IgD-negative memory B cell (primary cell): Measurements from ENCODE around the gene MINDY4. TPM values are rescaled to one million over a fixed set of nuclear protein-coding genes. Genes with fewer than 3 reads are reported as not detected.
"Not testable (repeated sequence)": the region's sequence is repeated elsewhere in the genome, so short reads cannot be mapped to it uniquely, and the experiment has no call there.

Experiments
- H3K27ac Mint-ChIP-seq, 3 donors: one replicate each; pipeline ENCODE4 v1.8.0; 2020 to 2022; ENCODE audit warnings: mild to moderate bottlenecking in 3 of 3, mixed read lengths in 3 of 3, moderate library complexity in 1 of 3
- H3K27me3 Mint-ChIP-seq: one replicate; pipeline ENCODE4 v1.8.0; 2021; ENCODE audit warnings: mixed read lengths
- H3K36me3 Mint-ChIP-seq: one replicate; pipeline ENCODE4 v1.8.0; 2020; ENCODE audit warnings: mild to moderate bottlenecking, mixed read lengths
- H3K4me1 Mint-ChIP-seq, 3 donors: one replicate each; pipeline ENCODE4 v1.8.0; 2020 to 2022; ENCODE audit warnings: mixed read lengths in 3 of 3, mild to moderate bottlenecking in 1 of 3
- H3K4me3 Mint-ChIP-seq, 4 donors: one replicate each; pipeline ENCODE4 v1.8.0; 2020 to 2022; ENCODE audit warnings: mild to moderate bottlenecking in 4 of 4, mixed read lengths in 4 of 4, moderate library complexity in 3 of 4
- H3K9me3 Mint-ChIP-seq, 3 donors: one replicate each; pipeline ENCODE4 v1.8.0; 2020 to 2021; ENCODE audit warnings: mixed read lengths in 3 of 3, mild to moderate bottlenecking in 1 of 3
- polyA plus RNA-seq: library from polyadenylated mRNA; unstranded; fragments of 300-500 nt; fragmentation: Illumina TruSeq; gene quantifications from one replicate; pipeline ENCODE4 v1.2.3, GENCODE V29; 2021

MINDY4 gene
- polyA plus RNA-seq, 1 donor from 2014 or later, result 0.25 TPM

DNA sequence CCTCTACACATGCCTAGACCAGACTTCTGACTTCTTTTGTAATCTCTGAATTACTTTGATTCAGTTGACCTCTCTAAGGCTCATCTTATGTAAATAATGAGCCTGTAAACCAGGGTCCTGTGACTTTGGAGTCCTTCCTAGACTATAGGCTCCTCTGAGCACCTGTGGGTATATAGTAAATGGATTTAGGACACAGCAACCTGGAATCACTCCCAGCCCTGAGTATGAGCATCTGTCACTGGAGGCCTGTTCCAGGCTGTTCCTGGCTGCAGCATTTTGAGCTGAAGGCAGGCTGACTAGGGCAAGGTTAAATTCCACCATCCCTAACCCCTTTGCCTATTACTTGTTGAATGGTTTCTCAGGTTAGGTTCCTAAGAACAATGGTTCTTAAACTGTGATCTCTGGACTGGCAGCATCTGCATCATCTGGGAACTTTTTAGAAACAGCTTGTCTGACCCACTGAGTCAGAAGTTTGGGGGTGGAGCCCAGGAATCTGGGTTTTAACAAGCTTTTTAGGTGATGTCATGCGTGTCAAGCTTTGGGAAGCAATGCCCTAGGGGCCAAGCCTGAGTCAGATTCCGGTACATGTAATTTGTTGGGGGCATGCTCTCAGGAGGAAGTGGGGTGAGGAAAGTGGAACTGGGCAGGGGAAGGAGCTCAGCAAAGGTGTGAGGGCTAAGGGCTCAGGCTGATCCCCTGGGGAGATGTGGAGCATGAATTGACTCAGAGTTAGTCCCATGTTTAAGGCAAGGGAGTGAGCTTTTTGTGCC is 28.2 kb downstream of the MINDY4 start:
- Mint-ChIP-seq H3K36me3 (peaks cover 3% of the 10 kb centered on the region), H3K27ac (no peak overlapping the region), H3K27me3 (no peaks in the 10 kb centered on the region), H3K4me3 (peak overlapping the region in 1 of 4 donors; percentile 52), H3K9me3 (no peaks in the 10 kb centered on the region), H3K4me1 (peaks cover 10 to 27% (median 25%) of the 10 kb centered on the region in 3 donors)

DNA sequence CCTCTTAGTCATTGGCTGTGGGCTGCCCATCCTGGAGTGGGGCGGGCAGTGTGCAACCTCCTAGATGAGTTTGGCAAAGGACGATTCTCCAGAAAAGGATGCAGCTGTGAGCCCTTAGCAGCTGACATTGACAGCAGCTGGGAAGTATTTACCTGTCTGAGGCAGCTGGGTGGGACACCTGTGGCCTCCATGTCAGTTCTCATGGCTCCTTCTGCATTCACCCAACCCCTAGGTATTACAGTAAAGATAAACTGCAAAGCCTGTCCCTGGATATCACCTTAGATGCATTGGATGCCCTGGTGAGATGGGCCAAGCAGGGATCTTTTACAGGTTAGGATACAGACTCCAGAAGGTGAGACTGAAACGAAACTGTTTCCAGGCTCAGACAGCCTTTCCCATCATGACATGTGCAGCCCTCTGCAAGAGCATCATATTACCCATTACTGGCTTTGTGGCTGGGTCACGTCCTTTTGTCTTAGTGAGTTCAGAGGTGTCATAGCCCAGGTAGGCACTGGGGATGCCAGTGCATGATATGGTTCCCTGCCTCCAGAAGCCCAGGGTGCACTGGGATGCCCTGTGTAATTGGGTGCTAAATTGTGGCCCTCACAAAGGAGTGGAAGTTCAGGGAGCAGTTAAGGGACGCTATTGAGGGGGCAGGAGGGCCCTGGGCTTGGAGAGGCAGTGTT is 28.9 kb downstream of the MINDY4 start:
- Mint-ChIP-seq H3K4me3 (no peak overlapping the region), H3K27ac (peak overlapping the region in 1 of 3 donors; percentile 51), H3K9me3 (no peaks in the 10 kb centered on the region), H3K27me3 (no peaks in the 10 kb centered on the region), H3K36me3 (no peaks in the 10 kb centered on the region), H3K4me1 (peaks cover 10 to 27% (median 25%) of the 10 kb centered on the region in 3 donors)

DNA sequence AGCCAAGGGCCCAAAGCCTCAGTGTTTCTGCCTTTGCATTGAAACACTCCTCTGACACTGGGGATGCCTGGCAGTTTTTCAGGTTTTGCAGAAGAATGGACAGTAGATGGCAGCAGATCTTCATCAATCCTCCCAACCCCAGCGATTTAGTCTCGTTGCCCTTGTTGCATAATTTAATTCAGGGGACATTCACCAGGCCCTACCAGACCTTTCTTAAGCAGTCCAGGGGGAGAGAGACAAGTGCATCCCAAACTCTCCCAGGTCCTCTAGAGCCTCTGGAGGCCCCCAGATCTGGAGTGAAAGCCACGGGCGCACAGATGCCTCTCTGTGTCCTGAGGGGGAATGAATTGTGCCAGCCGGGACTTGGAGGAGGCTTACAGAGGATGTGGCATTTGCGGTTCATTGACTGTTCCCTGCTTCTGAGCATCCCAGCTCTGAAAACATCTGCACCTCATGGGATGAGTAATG is 29.6 kb downstream of the MINDY4 start:
- H3K27ac Mint-ChIP-seq, result peak overlapping the region in 1 of 3 donors; percentile 3
- H3K4me1 Mint-ChIP-seq, result peaks cover 10 to 27% (median 22%) of the 10 kb centered on the region in 3 donors
- H3K27me3 Mint-ChIP-seq, result no peaks in the 10 kb centered on the region
- H3K9me3 Mint-ChIP-seq, result no peaks in the 10 kb centered on the region
- H3K4me3 Mint-ChIP-seq, result peak overlapping the region in 1 of 4 donors; percentile 30
- no peaks in the 10 kb centered on the region for H3K36me3 Mint-ChIP-seq

DNA sequence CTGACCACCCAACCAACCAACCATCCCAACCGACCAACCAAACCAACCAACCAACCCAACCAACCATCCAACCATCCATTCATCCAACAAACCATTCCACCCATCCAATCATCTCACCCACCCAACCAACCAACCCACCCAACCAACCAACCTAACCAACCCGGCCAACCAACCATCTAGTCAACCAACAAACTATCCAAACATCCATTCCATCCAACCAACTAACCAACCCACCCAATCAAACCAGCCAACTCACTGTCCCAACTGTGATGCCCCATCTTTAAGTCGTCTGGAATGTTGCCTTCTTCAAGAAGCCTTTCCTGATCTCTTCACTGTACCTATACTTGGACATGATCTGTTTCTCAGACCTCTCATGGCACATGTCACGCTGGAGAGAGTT is 31.6 kb downstream of the MINDY4 start:
- H3K4me1 Mint-ChIP-seq, result peaks cover 10 to 20% (median 20%) of the 10 kb centered on the region in 3 donors
- H3K9me3 Mint-ChIP-seq, result no peaks in the 10 kb centered on the region
- H3K27ac Mint-ChIP-seq, result no peak overlapping the region
- no peak overlapping the region for H3K4me3 Mint-ChIP-seq
- no peaks in the 10 kb centered on the region for H3K27me3 Mint-ChIP-seq
- H3K36me3 Mint-ChIP-seq, result no peaks in the 10 kb centered on the region

DNA sequence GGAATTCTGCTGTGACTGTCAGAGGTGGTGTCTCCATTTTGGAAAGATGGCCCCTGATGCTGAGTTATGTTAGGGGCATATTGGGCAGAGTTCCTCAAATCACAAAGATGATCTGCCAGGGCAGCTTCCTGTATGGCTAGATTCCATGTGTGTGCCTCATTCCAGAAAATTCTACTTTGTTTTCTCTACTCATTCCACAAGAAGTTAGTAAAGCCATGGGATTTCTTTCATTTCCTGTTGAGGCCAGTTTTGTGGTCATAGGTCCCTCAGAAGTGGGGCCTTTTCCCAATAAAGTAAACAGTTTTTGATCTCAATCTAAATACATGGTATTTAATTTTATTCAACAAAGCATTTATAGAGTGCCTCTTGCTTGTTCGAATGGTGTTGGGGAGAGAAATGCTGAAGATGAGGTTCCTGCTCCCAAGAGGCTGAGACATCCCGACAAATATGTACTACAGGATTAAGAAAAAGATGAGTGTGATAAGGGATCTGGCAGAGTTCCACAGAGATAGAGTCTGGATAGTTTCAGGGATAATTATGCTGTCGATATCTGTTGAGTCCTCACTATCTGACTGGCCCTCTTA is 33.0 kb downstream of the MINDY4 start:
- no peak overlapping the region for H3K4me3 Mint-ChIP-seq

DNA sequence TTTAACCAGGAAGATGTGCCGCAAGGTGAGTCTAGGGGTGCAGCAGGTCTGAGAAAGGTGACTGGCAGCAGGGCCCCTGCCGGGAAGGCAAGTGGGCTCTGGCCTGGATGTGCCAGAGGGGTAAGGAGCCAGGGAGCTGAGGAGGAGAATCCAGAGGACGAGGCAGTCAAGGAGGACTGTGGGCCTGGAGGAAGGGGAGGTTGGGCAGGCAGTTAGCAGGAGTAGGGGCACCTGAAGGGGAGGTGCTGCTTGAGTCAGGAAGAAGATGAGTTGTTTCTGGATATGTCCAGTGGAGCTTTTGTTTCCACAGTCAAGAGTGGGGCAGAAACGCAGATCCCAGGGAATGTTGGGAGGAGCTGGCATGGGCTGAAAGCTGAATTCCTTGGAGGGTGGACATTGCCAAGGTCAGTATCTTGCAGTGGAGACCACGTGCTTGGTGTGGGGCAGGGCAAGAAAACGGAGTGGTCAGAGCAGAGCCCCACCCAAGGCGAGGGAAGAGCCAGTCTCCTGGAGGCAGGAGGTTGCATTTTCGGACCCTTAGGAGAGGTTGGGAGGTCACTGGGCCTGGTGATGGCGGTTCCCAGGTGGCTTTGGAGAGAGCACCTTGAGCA is 34.0 kb downstream of the MINDY4 start:
- peaks cover 0 to 7% (median 0%) of the 10 kb centered on the region in 3 donors for H3K4me1 Mint-ChIP-seq
- H3K27me3 Mint-ChIP-seq, result no peaks in the 10 kb centered on the region
- H3K27ac Mint-ChIP-seq, result no peak overlapping the region

More for the DNA sequence above, 33.0 kb downstream of the MINDY4 start:
- no peaks in the 10 kb centered on the region for H3K36me3 Mint-ChIP-seq
- no peaks in the 10 kb centered on the region for H3K9me3 Mint-ChIP-seq
- no peaks in the 10 kb centered on the region for H3K27me3 Mint-ChIP-seq
- H3K27ac Mint-ChIP-seq, result no peak overlapping the region
- H3K4me1 Mint-ChIP-seq, result peaks cover 6 to 13% (median 8%) of the 10 kb centered on the region in 3 donors

DNA sequence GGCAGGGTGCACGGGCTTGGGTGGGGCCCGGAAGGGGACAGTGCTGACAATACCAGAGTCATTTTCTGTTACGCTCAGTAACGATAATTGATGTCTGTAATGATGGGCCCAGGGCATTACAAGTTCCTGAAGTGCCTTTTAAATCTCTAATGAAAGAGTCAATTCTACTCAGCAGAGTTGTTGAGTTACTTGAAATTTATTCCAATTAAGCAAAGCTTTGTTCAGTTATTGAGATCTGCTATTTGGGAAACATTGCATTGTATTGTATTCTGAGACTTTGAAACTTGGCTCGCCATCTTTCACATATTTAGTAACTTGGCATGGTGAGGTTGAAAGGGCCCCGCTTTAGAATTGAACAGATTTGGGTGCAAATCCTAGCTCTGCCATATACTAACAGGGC is 34.7 kb downstream of the MINDY4 start:
- Mint-ChIP-seq H3K27ac (no peak overlapping the region), H3K4me3 (no peak overlapping the region), H3K27me3 (no peaks in the 10 kb centered on the region), H3K9me3 (no peaks in the 10 kb centered on the region), H3K36me3 (no peaks in the 10 kb centered on the region), H3K4me1 (peaks cover 0 to 1% (median 0%) of the 10 kb centered on the region in 3 donors)

More for the DNA sequence above, 34.0 kb downstream of the MINDY4 start:
- Mint-ChIP-seq H3K36me3 (no peaks in the 10 kb centered on the region), H3K9me3 (no peaks in the 10 kb centered on the region), H3K4me3 (peak overlapping the region in 1 of 4 donors; percentile 63)

DNA sequence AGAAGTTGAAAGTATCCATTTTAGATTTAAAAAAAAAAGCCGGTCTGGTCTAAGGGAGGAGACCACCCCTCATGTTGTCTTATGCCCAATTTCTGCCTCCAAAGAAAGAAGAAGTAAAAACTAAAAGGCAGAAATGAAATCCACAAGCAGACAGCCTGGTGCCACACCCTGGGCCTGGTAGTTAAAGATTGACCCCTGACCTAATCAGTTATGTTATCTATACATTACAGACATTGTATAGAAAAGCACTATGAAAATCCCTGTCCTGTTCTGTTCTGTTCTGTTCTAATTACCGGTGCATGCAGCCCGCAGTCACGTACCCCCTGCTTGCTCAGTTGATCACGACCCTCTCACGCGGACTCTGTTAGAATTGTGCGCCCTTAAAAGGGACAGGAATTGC is 36.3 kb downstream of the MINDY4 start:
- not testable (repeated sequence) for H3K9me3 Mint-ChIP-seq, H3K36me3 Mint-ChIP-seq, H3K4me3 Mint-ChIP-seq, H3K4me1 Mint-ChIP-seq, H3K27me3 Mint-ChIP-seq, H3K27ac Mint-ChIP-seq

DNA sequence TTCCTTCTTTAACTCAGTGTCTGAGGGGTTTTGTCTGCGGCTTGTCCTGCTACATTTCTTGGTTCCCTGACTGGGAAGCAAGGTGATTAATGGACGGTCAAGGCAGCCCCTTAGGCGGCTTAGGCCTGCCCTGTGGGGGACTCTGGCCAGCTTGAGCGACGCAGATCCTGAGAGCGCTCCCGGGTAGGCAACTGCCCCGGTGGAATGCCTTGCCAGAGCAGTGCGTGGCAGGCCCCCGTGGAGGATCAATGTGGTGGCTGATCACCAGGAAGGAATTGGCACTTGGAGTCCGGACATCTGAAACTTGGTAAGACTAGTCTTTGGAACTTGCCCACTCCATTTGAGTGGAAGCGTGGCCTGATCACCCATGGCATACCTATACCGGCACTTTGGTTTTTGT is 36.7 kb downstream of the MINDY4 start:
- not testable (repeated sequence) for H3K4me1 Mint-ChIP-seq, H3K4me3 Mint-ChIP-seq, H3K36me3 Mint-ChIP-seq, H3K9me3 Mint-ChIP-seq, H3K27ac Mint-ChIP-seq, H3K27me3 Mint-ChIP-seq

DNA sequence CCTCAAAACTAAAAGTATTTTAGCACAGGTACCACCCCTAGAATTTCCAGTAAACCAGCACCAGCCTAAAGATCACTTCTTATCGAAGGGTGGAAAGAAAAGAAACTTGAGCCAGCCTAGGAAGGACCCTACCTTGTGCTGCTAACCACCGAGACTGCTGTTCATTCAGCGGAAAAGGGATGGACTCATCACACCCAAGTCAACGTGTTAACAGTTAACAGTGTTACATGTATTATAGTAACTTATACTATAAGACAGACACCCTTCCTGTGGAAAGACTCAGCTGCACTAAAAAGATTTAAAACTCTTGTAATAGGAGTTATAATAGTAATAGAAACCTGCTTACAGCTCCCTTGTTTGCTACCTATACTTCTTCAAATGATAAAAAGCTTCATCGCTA is 39.8 kb downstream of the MINDY4 start:
- Mint-ChIP-seq H3K9me3 (no peaks in the 10 kb centered on the region), H3K4me1 (peaks cover 0 to 6% (median 5%) of the 10 kb centered on the region in 3 donors), H3K36me3 (no peaks in the 10 kb centered on the region), H3K27me3 (no peaks in the 10 kb centered on the region), H3K4me3 (no peak overlapping the region), H3K27ac (no peak overlapping the region)

DNA sequence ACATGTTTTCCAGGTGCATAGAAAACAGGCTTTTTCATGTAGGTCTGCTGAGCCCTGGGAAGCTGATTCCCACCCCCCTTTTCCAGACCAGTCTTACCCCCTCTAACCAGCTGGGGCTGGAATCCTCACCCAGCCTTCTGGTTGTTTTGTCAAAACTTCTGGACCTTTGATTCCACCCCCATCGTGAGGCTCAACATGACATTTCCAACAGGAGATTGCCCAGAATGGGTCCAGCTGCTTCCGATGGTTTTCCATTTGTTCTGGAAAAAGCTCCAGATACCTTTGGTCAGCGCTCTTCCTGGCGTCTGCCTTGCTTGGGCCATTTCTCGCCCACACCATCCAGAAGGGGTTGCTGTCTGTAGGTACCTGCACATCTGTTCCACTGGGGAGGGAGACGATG is 41.5 kb downstream of the MINDY4 start:
- H3K36me3 Mint-ChIP-seq, result no peaks in the 10 kb centered on the region
- H3K4me3 Mint-ChIP-seq, result no peak overlapping the region
- peaks cover 0 to 6% (median 5%) of the 10 kb centered on the region in 3 donors for H3K4me1 Mint-ChIP-seq
- no peaks in the 10 kb centered on the region for H3K9me3 Mint-ChIP-seq
- H3K27ac Mint-ChIP-seq, result no peak overlapping the region
- H3K27me3 Mint-ChIP-seq, result no peaks in the 10 kb centered on the region

DNA sequence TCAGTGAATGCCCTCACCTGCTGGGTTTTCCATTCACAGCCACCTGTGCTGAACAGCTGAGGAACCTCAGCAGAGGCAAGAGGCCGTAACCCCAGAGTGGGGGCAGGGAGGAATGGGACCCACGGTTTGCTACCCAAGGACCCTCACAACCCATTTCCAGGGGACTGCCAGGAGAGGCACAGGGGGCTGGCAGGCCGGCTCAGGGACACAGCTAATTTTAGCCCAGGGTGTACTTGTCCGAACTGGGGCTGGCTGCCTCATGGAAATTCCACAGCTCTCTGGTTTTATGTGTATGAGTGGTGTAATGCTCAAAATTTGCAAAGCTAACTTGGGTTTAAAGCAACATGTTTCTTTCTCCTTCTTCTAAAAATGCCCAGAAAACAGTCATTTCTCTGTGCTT is 42.2 kb downstream of the MINDY4 start:
- no peaks in the 10 kb centered on the region for H3K36me3 Mint-ChIP-seq
- no peak overlapping the region for H3K27ac Mint-ChIP-seq
- no peaks in the 10 kb centered on the region for H3K27me3 Mint-ChIP-seq
- no peak overlapping the region for H3K4me3 Mint-ChIP-seq
- no peaks in the 10 kb centered on the region for H3K9me3 Mint-ChIP-seq
- peaks cover 0 to 6% (median 5%) of the 10 kb centered on the region in 3 donors for H3K4me1 Mint-ChIP-seq

DNA sequence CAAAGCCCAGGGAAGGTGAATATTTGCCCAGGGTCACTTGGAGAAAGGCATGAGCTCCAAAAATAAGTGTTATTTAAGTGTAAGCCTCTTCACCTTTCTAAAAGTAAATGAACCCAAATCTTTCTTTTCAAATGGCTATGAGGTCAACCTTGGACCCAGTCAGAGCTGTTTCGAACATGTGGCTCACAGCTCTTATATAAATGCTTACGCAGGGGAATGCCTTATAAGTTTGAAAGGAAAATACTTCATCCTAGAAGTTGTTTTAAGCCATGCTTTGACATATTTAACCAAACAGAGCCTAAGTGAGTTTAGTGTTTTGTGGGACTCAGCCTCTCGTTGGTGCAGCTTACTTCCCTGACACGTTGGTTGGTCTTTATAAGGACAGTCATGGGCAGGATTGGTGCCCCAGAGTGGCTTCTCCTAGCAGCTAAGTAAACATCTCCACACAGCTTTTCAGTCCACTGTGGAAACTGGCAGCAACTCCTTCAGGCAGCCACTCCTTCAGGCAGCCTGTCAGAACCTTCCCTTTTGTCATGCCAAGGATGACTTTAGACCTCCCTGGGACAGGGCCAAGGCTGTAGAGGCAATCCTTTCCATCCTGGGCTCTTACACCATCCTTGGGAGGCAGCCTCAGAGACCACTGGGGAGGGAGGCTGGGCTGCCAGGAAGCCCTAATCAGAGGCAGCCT is 43.6 kb downstream of the MINDY4 start:
- Mint-ChIP-seq H3K36me3 (no peaks in the 10 kb centered on the region), H3K27ac (no peak overlapping the region), H3K4me1 (peaks cover 0 to 6% (median 5%) of the 10 kb centered on the region in 3 donors), H3K27me3 (no peaks in the 10 kb centered on the region), H3K4me3 (no peak overlapping the region), H3K9me3 (no peaks in the 10 kb centered on the region)

DNA sequence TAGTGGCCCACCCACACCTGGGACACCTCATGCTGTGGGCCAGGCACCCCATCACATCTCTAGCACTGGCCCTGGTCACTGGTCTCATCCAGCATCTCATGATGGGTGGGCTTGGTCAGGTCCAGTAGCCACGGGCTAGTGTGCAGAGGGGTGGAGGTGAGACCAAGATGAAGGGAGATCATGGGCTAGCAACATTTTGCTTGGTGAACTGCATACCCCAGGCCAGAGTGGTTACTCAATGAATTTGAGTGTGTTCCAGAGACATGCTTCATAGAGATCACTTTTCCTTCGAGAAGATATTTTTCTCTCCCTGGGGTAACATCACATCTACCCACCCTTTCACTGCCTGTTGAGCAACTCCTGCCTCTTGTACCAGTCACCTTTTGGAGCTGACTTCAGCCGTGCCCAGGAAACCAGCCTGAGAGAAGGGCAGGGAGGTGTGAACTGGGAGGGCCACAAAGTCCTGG is 44.2 kb downstream of the MINDY4 start:
- Mint-ChIP-seq H3K27me3 (no peaks in the 10 kb centered on the region), H3K4me1 (peaks cover 0 to 6% (median 5%) of the 10 kb centered on the region in 3 donors), H3K36me3 (no peaks in the 10 kb centered on the region), H3K9me3 (no peaks in the 10 kb centered on the region), H3K27ac (no peak overlapping the region), H3K4me3 (no peak overlapping the region)
